HCT116 (cell line): Measurements from ENCODE around the gene PDE9A.

Experiments used
- ATF3 ChIP-seq: IDR thresholded peaks from 2 replicates; pipeline ENCODE4 v1.6.1; 2012
- POLR2AphosphoS5 ChIP-seq: IDR thresholded peaks from 2 replicates; pipeline ENCODE4 v1.6.1; 2011; ENCODE audit warnings: mild to moderate bottlenecking, low read depth, low read length, moderate library complexity
- ZNF274 ChIP-seq: fragments of 200-500 bp; sonication (Bioruptor generic); IDR thresholded peaks from 2 replicates; pipeline ENCODE4 v1.6.1; 2014; ENCODE audit warnings: mild to moderate bottlenecking, low read depth, low read length, inconsistent platforms

GRCh38 chr21:42775891-42776290, 122.5 kb downstream of the PDE9A start:
- TF ChIP-seq POLR2AphosphoS5 (no peak), ZNF274 (no peak), ATF3 (no peak)
